C1 segment of cervical spinal cord (tissue), 14 donors: ENCODE measurements around the gene WWOX.
"Not testable (repeated sequence)": the region's sequence is repeated elsewhere in the genome, so short reads cannot be mapped to it uniquely, and the experiment has no call there.

Experiments
- DNase-seq, 14 donors: peaks; one replicate each; lab custom pipeline; 2025; lab: John Stamatoyannopoulos, UW

WWOX gene

DNA sequence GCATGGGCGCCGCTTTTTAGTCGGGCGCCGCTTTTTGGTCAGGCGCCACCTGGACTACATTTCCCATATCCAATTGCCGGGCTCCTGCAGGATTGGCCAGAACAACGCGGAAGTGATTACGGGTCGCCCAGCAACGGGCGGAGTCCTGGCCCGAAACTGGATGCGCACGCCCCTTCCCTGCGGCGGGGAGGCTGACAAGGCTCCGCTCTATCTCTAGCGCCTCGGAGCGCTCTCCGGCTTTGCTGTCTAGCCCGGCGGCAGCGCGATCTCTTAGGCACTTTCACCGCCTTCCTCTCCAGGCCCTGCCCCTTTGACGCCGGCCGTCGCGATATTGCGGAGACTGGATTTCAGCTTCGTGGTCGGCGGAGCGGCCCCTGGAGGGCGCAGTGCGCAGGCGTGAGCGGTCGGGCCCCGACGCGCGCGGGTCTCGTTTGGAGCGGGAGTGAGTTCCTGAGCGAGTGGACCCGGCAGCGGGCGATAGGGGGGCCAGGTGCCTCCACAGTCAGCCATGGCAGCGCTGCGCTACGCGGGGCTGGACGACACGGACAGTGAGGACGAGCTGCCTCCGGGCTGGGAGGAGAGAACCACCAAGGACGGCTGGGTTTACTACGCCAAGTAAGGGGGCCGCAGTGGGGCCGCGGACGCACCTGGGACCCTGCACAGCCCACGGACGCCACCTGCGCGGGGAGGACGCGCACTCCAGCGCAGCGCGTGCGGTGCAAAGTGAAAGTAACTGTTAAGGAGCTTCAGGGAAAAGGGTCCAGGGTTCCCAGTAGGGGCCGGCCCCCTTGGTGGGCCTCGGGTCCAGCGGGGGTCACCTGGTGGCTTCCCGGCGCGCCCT, at the start of gene WWOX:
TSS of gene WWOX (plus strand) at position 384 of the 841 bp plus-strand sequence.
- peak; percentile 69 to 99 (median 93) for DNase-seq

DNA sequence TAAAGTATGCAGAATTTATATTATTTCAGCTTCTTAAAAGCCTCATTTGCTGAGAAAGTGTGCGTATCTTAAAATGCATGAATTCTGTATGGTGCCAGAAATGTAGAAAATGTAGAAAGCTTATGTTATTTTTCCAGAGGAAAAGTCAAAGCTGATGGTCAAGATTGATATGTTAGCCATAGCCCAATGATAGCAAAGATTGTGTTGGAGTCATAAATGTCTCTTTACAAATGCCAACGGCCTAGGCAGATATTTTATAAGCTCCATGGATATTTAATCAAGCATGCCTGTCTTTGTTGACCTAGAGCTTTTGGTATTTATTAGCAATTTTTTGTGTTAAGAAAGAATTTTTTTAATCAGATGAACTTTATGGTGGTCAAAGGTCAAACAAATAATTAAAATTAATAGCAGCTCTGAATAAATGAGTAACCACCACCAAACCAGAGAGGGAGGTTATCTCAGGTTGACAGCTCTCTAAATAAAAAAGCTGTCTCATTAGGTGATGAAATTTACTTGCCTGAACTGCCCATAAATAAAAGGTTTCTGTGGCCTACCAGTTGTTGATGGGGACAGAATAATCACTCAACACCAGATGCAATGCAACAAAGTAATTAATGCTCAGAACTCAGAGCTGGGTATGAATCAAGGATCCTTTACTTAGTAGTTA, 48.6 kb upstream of the WWOX start:
- DNase-seq, result no peak

DNA sequence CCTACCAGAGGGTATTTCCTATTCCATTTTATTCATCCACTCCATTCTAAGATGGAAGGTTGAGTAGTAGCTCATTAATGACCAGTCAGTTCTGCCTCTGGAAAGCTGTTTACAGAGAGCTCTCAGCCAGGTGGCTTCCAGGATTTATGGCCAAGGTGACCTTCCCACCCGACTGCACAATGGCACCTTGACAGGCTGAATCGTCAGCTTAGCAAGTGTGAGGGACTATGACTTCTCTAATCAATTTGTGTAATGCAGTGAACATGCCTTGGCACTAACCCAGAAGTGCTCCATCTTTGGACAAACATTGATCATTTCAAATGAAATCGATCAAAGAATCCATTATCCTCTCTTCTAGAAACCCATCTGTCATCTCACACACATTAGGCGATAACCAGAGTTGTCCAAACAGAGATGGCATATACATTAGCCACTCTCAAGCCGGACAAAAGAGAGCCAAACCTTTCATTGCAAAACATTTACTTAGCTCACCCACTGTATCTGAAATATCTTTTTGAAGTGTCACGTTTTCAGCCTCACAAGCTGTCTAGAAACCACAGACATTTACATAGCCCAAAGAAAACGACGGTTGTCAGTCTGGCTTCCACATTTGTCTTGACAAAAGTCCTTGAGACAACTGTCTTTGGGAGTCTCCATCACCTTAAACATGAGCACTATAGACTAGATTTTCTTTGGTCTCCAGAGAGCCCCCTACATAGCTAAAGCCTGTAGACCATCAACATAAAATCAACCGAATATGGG, 41.5 kb upstream of the WWOX start:
- DNase-seq, result no peak

DNA sequence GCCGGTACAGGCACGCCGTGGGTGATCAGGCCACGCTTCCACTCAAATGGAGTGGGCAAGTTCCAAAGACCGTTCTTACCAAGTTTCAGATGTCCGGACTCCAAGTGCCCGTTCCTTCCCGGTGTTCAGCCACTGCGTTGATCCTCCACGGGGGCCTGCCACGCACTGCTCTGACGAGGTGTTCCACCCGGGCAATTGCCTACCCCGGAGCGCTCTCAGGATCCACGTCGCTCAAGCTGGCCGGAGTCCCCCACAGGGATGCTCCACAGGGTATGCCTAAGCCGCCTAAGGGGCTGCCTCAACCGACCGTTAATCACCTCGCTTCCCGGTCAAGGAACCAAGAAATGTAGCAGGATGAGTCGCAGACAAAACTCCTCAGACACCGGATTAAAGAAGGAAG, 39.6 kb upstream of the WWOX start:
- DNase-seq, result not testable (repeated sequence)

DNA sequence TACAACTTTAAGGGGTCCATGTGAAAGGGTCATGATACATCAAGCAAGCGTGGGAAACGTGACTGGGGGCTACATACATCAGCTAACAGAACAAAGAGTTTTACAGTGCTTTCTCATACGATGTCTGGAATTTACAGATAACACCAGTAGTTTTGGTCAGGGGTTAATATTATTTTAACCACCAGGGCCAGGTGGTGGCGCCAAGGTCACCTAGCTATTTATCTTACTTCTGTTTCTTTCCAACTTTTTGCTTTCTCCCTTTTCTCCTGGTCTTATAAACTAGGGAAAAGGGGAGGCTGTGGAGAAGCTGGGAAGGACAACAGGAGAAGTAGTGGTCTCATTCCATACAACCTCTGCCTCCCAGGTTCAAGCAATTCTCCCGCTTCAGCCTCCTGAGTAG, 39.2 kb upstream of the WWOX start:
- DNase-seq, result no peak

DNA sequence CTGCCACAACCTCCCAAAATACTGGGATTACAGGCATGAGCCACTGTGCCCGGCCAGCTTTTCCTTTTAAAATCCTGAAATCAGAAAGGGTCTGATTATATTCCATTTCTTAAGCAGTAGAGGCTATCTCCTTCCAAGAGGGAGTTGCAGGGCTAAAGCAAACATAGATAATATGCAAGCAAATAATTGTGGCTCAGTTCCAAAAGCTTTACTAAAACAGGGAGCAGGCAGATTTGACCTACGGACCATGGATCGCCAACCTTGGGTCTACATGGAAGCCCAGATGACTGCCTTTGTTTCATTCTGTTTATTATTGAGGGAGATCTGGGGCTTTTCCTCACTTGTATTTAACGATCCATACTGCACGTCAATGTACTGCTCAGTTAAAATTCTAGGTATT, 38.6 kb upstream of the WWOX start:
- DNase-seq, result no peak

DNA sequence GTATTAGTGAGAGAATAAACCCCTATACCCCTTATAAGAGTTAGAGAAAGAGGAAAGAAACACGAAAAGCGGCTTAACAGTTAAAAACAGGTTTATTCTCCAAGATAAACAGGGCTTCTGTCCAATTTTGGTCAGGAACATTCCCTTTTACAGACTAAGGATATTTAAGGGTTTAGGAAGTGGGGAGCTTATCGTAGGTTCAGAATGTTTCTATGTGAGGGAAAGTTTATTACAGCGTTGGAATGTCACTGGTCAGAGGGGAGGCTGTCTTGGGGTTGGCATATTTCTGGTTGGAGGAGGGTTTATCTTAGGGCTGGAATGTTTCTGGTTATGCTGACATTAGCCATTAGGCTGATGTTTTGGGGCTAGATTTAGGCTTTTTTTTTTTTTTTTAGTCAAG, 34.1 kb upstream of the WWOX start:
- DNase-seq, result no peak

DNA sequence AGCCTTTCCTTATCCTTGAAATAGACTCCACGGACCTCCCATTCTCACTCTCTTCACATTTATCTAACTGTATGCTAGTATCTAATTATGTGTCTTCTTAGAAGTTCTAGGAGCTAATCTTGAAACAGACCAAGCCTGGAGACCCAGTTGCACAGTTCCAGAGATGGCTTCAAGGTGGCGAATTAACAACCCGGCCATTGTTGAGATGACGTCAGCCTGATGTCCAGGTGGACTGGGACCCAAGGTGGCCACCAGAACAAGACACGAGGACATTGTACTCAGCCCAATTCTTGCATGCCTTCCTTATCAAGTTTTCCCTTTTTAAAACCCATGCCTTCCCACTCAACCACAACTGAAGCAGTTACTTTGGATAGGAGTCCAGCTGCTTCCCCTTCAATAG, 29.5 kb upstream of the WWOX start:
- no peak for DNase-seq

DNA sequence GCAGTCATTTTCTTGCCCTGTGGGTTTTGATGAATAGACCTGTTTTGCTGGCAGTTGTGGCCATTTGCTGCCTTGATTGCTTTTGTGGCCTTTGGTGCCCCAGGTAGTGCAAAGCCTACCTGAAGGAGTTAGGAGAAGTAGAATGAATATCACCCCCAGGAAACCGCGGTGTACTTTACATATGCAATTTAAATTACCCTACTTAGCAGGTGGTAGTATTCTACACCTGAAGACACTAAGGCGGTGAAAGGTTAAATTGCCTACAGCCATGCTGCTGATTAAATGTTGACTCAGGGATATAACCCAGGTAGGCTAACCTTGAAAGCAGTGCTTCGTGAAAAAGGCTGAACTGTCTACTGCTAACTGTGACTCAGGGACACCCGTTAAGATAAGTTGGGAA, 27.2 kb upstream of the WWOX start:
- DNase-seq, result no peak

DNA sequence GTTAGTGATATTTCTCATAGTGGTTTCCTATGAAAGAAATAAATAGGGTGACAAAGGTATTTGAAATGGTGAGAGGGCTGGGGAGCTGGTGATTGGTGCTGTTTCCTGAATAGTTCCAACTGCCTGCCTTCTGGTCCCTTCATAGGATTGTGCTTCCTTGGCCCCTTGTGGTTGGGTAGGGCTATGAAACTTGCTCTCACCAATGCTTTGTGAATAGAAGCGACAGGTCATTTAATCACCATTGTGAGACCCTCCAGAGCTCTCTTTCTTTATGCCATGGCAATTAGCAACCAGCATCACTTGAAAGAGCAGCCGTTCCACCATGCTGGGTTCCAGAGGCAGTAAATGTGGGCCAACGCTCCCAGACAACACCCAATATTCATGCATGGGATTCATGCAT, 23.7 kb upstream of the WWOX start:
- no peak for DNase-seq

DNA sequence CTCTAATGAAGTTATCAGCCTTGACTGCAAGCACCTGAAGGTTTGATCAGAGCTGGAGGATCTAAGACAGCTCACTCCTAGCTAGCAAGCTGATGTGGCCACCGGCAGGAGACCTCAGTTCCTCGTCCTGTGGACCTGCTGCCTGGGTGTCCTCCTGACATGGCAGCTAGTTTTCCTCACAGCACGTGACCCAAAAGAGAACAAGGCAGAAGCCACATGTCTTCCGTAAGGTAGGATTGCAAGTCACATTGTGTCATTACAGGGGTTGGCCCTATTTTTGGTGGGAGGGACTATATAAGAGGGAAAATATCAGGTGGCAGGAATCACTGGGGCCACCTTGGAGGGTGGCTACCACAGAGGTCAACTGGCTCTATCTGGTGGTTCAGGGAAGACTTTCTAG, 18.1 kb upstream of the WWOX start:
- no peak for DNase-seq

DNA sequence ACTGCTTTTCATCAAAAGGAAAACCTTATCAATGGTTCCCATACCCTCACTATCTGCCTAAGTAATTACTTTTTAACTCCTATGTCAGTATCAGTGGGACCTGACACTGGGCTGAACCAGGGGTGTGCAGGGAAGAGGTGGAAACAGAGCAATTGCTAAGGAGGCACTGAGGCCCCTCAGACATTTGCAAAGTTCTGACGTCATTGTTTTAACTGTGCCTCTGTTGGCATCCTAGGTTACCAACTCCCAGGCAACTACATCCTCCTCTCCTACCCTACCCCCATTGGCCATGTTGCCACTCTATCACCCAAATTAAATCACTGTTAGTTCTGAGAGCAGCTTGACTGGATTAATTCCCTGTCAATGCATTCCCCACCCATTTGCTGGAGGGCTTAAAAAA, 8.0 kb upstream of the WWOX start:
- DNase-seq, result no peak

DNA sequence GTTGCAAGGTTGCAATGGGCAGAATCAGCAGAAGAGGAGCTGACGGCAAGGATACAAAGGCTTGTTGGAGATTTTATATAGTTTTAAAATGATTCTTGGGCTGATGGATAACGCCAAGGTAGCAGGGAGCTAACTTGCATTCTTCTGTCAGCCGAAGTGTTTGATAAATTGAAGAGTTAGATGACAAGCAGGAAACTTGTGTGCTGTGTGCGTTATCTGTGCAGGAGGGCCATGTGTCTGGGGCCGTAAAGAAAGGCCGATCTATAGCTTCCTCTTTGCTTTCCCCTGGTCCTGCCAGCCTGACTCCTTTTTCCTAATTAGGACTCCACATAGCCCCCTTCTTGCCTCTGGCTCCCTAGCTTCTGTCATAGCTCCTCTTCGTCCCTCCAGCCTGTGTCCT, 6.7 kb upstream of the WWOX start:
- DNase-seq, result no peak

DNA sequence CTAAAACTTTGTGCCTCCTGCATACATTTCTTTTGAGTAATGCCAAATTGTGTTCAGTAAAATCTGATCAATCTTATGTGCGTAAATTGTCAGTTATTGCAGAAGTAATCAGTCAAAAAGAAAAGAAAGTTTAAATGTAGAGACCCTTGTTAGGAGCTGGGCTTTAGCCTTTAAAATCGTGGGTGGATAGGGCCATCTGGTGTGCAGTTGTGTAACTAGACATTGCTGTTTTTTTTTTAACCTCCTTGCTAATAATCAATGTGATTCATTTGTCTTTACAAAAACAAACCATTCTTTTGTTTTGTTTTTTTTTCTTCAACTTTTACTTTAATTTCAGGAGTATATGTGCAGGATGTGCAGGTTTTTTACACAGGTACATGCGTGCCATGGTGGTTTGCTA, 5.3 kb upstream of the WWOX start:
- DNase-seq, result no peak

DNA sequence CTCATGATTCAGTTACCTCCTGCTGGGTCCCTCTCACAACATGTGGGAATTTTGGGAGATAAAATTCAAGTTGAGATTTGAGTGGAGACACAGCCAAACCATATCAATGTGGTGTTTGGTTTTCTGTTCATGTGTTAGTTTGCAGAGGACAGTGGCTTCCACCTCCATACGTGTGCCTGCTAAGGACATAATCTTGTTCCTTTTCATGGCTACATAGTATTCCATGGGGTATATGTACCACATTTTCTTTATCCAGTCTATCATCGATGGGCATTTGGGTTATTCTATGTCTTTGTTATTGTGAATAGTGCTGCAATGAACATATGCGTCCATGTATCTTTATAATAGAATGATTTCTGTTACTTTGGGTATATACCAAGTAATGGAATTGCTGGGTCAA, 4.5 kb upstream of the WWOX start:
- DNase-seq, result no peak

DNA sequence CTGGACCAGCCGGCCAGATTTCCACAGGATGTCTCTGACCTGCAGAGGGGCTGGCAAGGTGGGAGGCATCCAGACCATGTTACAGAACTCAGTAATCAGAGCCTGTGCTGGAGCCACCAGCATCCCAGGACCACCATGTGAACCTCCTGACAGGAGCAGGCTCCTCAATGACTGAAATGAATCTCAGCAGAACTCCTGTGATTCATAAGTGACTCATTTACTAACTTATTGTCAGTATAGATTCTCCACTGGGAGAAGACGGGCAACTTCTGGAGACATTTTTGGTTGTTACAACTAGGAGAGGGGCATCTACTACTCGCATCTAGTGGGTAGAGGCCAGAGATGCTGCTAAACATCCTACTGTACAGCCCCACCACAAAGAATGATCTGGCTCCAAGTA, 3.1 kb upstream of the WWOX start:
- no peak for DNase-seq

DNA sequence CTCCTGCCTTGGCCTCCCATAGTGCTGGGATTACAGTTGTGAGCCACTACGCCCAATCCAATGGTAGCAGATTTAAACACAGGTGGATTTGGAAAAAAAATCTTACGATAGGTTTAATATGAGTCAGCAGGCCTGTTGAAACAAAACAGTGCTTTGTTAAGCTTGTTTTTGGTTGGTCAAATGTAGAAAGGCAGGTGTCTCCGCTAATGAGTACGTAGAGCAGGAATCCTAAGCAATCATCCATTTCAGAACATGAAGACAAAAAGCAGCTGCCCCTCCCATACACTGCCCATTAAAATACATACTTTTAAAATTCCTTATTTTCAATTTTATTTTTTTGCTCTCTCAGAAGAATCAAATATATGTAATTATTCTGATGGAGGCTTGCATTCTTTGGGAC, 1.9 kb upstream of the WWOX start:
- DNase-seq, result no peak

DNA sequence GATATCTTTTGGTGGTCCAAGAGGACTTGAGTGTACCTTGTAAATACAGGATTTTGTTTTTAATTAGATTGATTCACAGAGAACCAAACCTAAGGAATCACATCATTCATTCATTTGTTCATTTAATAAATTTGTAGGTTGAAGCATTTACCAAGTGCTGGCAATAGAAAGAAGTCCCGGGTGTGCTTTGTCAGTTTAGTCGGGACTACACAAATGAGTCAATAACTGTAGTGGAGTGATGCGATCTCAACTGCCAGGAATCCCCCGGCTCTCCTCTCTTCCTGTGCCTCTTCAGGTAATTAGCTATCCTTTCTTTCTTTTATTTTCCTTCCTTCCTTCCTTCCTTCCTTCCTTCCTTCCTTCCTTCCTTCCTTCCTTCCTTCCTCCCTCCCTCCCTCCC, 1.4 kb upstream of the WWOX start:
- no peak for DNase-seq

DNA sequence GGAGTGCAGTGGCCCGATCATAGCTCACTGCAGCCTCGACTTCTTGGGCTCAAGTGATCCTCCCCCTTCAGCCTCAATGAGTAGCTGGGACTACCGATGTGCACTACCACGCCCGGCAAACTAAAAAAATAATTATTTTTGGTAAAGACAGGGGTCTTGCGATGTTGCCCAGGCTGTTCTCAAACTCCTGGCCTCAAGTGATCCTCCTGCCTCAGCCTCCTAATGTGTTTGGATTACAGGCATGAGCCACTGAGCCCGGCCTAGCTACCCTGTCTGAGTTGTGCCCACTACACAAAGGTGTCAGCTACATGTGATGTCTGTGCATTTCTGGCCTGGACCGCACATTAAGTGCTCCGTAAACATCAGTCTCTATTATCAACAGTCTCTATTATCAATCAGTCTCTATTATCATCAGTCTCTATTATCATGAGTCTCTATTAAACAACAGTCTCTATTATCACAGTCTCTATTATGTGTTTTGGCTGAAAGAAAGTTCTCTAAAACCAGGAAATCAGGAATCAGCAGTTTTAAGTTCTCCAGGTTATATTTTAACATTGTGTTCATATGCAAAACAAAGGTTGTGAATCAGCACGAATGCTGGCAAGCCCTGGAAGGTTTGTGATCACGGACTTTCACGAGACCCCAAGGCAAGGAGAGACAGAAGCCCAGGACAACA, 721 bp upstream of the WWOX start:
- DNase-seq, result peak in 1 of 14 donors; percentile 2

DNA sequence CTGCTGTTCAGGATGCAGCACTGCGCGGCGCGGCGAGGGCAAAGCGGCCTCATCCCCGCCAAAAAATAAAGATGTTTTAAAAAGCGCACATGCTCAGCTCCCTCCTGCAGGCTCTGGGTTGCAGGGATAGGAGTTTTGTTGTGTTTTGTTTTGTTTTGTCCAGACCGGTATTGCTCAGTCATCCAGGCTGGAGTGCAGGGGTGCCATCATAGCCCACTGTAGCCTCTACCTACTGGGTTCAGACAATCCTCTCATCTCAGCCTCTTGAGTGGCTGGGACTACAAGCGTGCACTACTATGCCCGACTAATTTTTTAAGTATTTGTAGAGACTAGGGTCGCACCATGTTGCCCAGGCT, 636 bp downstream of the WWOX start:
- DNase-seq, result peak in 1 of 14 donors; percentile 26

DNA sequence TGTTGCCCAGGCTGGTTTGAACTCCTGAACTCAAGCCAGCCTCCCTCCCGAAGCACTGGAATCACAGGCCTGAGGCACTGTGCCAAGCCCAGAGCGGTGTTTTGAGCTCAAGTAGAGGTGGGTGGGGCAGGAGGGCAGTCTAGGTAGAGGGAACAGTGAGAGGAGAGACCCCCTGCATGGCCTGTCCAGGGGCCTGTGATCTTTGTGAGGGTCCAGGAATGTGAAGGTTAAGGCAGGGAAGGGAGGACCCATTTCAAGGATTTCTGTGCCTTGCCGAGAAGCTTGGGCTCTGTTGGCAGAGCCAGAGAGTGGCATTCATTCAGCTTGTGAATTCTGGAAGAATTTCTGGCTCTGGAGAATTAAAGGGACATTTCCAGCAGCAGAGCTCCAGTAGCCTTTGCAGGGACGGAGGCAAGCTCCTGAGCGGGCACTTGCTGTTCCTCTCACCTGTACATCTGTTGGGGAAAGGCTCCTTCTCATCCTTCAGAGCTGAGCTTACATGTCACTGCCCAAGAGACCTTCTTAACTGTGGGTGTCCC, 2.7 kb downstream of the WWOX start:
- DNase-seq, result peak in 1 of 14 donors; percentile 84

DNA sequence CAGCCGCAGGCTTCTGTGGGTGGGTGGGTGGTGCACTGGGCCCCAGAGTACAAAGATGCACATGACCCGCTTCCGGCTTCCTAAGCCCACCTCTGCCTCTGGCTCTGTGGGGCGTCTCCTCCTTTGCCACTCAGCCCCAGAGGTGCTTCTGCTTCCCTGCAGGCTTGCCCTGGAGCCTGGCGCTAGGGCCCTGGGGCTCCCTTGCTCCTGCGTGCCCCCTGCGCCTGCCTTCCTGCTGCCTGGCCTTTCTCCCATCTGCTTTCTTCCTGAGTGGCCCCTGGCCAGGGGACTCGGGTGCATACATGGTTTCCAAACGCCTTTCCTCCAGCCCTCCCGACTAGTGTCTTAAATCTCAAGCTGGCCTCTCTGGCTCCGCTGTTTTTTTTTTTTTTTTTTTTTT, 3.4 kb downstream of the WWOX start:
- DNase-seq, result peak in 8 of 14 donors; percentile 9 to 90 (median 20)
